ENCODE results near the gene SHLD1. TPM values are rescaled to one million over a fixed set of nuclear protein-coding genes. Genes with fewer than 3 reads are reported as not detected.

The SHLD1 gene
- total and polyA plus RNA-seq, 2 donors = 11.2 to 16.4 TPM

GRCh38 chr20:5881703-5882102 is 131.5 kb downstream of the SHLD1 start:
- no peaks in the 10 kb centered on the region for H3K4me1 ChIP-seq (ENCODE audit: control insufficient read depth in 2 of 2, insufficient read depth in 2 of 2, low read length in 2 of 2)
- H3K27ac ChIP-seq (ENCODE audit: low read depth in 1 of 2, low read length in 1 of 2) = no peak overlapping the region
- DNase-seq (ENCODE audit: low read depth in 6 of 9, low spot score in 9 of 9) = no peak
- no peaks in the 10 kb centered on the region for H3K36me3 ChIP-seq (ENCODE audit: control insufficient read depth in 2 of 2, insufficient read depth in 2 of 2, low read length in 1 of 2)
- WGBS = 75% methylated on average over 5 of the region's 5 CpGs
- H3K4me3 ChIP-seq (ENCODE audit: low read length in 2 of 2) = no peak overlapping the region
- no peaks in the 10 kb centered on the region for H3K27me3 ChIP-seq (ENCODE audit: control insufficient read depth in 2 of 2, insufficient read depth in 1 of 2, low read length in 1 of 2)
- H3K9me3 ChIP-seq (ENCODE audit: control insufficient read depth in 2 of 2, insufficient read depth in 1 of 2, low read length in 1 of 2) = no peaks in the 10 kb centered on the region

- no peak overlapping the region for H3K27ac ChIP-seq (ENCODE audit: low read depth in 1 of 2, low read length in 1 of 2)
- H3K4me1 ChIP-seq (ENCODE audit: control insufficient read depth in 2 of 2, insufficient read depth in 2 of 2, low read length in 2 of 2) = no peaks in the 10 kb centered on the region
- no peaks in the 10 kb centered on the region for H3K36me3 ChIP-seq (ENCODE audit: control insufficient read depth in 2 of 2, insufficient read depth in 2 of 2, low read length in 1 of 2)
- H3K4me3 ChIP-seq (ENCODE audit: low read length in 2 of 2) = no peak overlapping the region
- WGBS = 89% methylated on average over 9 of the region's 9 CpGs
- no peak for DNase-seq (ENCODE audit: low read depth in 6 of 9, low spot score in 9 of 9)
- no peaks in the 10 kb centered on the region for H3K27me3 ChIP-seq (ENCODE audit: control insufficient read depth in 2 of 2, insufficient read depth in 1 of 2, low read length in 1 of 2)
- no peaks in the 10 kb centered on the region for H3K9me3 ChIP-seq (ENCODE audit: control insufficient read depth in 2 of 2, insufficient read depth in 1 of 2, low read length in 1 of 2)
Measured at GRCh38 chr20:5882166-5882565, 132.0 kb downstream of the SHLD1 start.

- no peak for DNase-seq (ENCODE audit: low read depth in 6 of 9, low spot score in 9 of 9)
- WGBS = 93% methylated on average over 8 of the region's 8 CpGs
- no peak overlapping the region for H3K27ac ChIP-seq (ENCODE audit: low read depth in 1 of 2, low read length in 1 of 2)
- H3K36me3 ChIP-seq (ENCODE audit: control insufficient read depth in 2 of 2, insufficient read depth in 2 of 2, low read length in 1 of 2) = no peaks in the 10 kb centered on the region
- H3K27me3 ChIP-seq (ENCODE audit: control insufficient read depth in 2 of 2, insufficient read depth in 1 of 2, low read length in 1 of 2) = no peaks in the 10 kb centered on the region
- H3K4me1 ChIP-seq (ENCODE audit: control insufficient read depth in 2 of 2, insufficient read depth in 2 of 2, low read length in 2 of 2) = no peaks in the 10 kb centered on the region
- no peaks in the 10 kb centered on the region for H3K9me3 ChIP-seq (ENCODE audit: control insufficient read depth in 2 of 2, insufficient read depth in 1 of 2, low read length in 1 of 2)
- H3K4me3 ChIP-seq (ENCODE audit: low read length in 2 of 2) = no peak overlapping the region
Measured at GRCh38 chr20:5884465-5885335, 134.5 kb downstream of the SHLD1 start.

GRCh38 chr20:5885866-5886265 is 135.7 kb downstream of the SHLD1 start:
- Histone ChIP-seq H3K27ac (ENCODE audit: low read depth in 1 of 2, low read length in 1 of 2) (no peak overlapping the region), H3K4me1 (ENCODE audit: control insufficient read depth in 2 of 2, insufficient read depth in 2 of 2, low read length in 2 of 2) (no peaks in the 10 kb centered on the region), H3K36me3 (ENCODE audit: control insufficient read depth in 2 of 2, insufficient read depth in 2 of 2, low read length in 1 of 2) (no peaks in the 10 kb centered on the region), H3K27me3 (ENCODE audit: control insufficient read depth in 2 of 2, insufficient read depth in 1 of 2, low read length in 1 of 2) (no peaks in the 10 kb centered on the region), H3K9me3 (ENCODE audit: control insufficient read depth in 2 of 2, insufficient read depth in 1 of 2, low read length in 1 of 2) (no peaks in the 10 kb centered on the region), H3K4me3 (ENCODE audit: low read length in 2 of 2) (no peak overlapping the region)
- DNase-seq (ENCODE audit: low read depth in 6 of 9, low spot score in 9 of 9) = no peak
- WGBS = 87% methylated on average over 6 of the region's 6 CpGs

- no peaks in the 10 kb centered on the region for H3K9me3 ChIP-seq (ENCODE audit: control insufficient read depth in 2 of 2, insufficient read depth in 1 of 2, low read length in 1 of 2)
- no peaks in the 10 kb centered on the region for H3K36me3 ChIP-seq (ENCODE audit: control insufficient read depth in 2 of 2, insufficient read depth in 2 of 2, low read length in 1 of 2)
- no peak overlapping the region for H3K4me3 ChIP-seq (ENCODE audit: low read length in 2 of 2)
- peak in 1 of 9 donors; percentile 1 for DNase-seq (ENCODE audit: low read depth in 6 of 9, low spot score in 9 of 9)
- no peaks in the 10 kb centered on the region for H3K4me1 ChIP-seq (ENCODE audit: control insufficient read depth in 2 of 2, insufficient read depth in 2 of 2, low read length in 2 of 2)
- no peak overlapping the region for H3K27ac ChIP-seq (ENCODE audit: low read depth in 1 of 2, low read length in 1 of 2)
- 94% methylated on average over 4 of the region's 4 CpGs for WGBS
- H3K27me3 ChIP-seq (ENCODE audit: control insufficient read depth in 2 of 2, insufficient read depth in 1 of 2, low read length in 1 of 2) = no peaks in the 10 kb centered on the region
Measured at GRCh38 chr20:5886788-5887187, 136.6 kb downstream of the SHLD1 start.

- WGBS = 95% methylated on average over 5 of the region's 5 CpGs
Measured at GRCh38 chr20:5887386-5887785, 137.2 kb downstream of the SHLD1 start.

GRCh38 chr20:5888041-5888440 is 137.8 kb downstream of the SHLD1 start:
- Histone ChIP-seq H3K27ac (ENCODE audit: low read depth in 1 of 2, low read length in 1 of 2) (no peak overlapping the region), H3K4me3 (ENCODE audit: low read length in 2 of 2) (no peak overlapping the region), H3K4me1 (ENCODE audit: control insufficient read depth in 2 of 2, insufficient read depth in 2 of 2, low read length in 2 of 2) (no peaks in the 10 kb centered on the region), H3K36me3 (ENCODE audit: control insufficient read depth in 2 of 2, insufficient read depth in 2 of 2, low read length in 1 of 2) (no peaks in the 10 kb centered on the region), H3K9me3 (ENCODE audit: control insufficient read depth in 2 of 2, insufficient read depth in 1 of 2, low read length in 1 of 2) (no peaks in the 10 kb centered on the region), H3K27me3 (ENCODE audit: control insufficient read depth in 2 of 2, insufficient read depth in 1 of 2, low read length in 1 of 2) (no peaks in the 10 kb centered on the region)
- DNase-seq (ENCODE audit: low read depth in 6 of 9, low spot score in 9 of 9) = no peak
- 11% methylated on average over 1 of the region's 1 CpG for WGBS

More at GRCh38 chr20:5887386-5887785, 137.2 kb downstream of the SHLD1 start:
- H3K27me3 ChIP-seq (ENCODE audit: control insufficient read depth in 2 of 2, insufficient read depth in 1 of 2, low read length in 1 of 2) = no peaks in the 10 kb centered on the region
- H3K9me3 ChIP-seq (ENCODE audit: control insufficient read depth in 2 of 2, insufficient read depth in 1 of 2, low read length in 1 of 2) = no peaks in the 10 kb centered on the region
- DNase-seq (ENCODE audit: low read depth in 6 of 9, low spot score in 9 of 9) = no peak
- H3K4me1 ChIP-seq (ENCODE audit: control insufficient read depth in 2 of 2, insufficient read depth in 2 of 2, low read length in 2 of 2) = no peaks in the 10 kb centered on the region
- H3K27ac ChIP-seq (ENCODE audit: low read depth in 1 of 2, low read length in 1 of 2) = no peak overlapping the region
- H3K4me3 ChIP-seq (ENCODE audit: low read length in 2 of 2) = no peak overlapping the region
- no peaks in the 10 kb centered on the region for H3K36me3 ChIP-seq (ENCODE audit: control insufficient read depth in 2 of 2, insufficient read depth in 2 of 2, low read length in 1 of 2)

GRCh38 chr20:5890773-5891441 is 140.7 kb downstream of the SHLD1 start:
- Histone ChIP-seq H3K27ac (ENCODE audit: low read depth in 1 of 2, low read length in 1 of 2) (no peak overlapping the region), H3K4me3 (ENCODE audit: low read length in 2 of 2) (no peak overlapping the region), H3K4me1 (ENCODE audit: control insufficient read depth in 2 of 2, insufficient read depth in 2 of 2, low read length in 2 of 2) (no peaks in the 10 kb centered on the region), H3K9me3 (ENCODE audit: control insufficient read depth in 2 of 2, insufficient read depth in 1 of 2, low read length in 1 of 2) (no peaks in the 10 kb centered on the region), H3K27me3 (ENCODE audit: control insufficient read depth in 2 of 2, insufficient read depth in 1 of 2, low read length in 1 of 2) (no peaks in the 10 kb centered on the region), H3K36me3 (ENCODE audit: control insufficient read depth in 2 of 2, insufficient read depth in 2 of 2, low read length in 1 of 2) (no peaks in the 10 kb centered on the region)
- WGBS = 88% methylated on average over 10 of the region's 10 CpGs
- DNase-seq (ENCODE audit: low read depth in 6 of 9, low spot score in 9 of 9) = no peak

- Histone ChIP-seq H3K4me3 (ENCODE audit: low read length in 2 of 2) (no peak overlapping the region), H3K27ac (ENCODE audit: low read depth in 1 of 2, low read length in 1 of 2) (no peak overlapping the region), H3K27me3 (ENCODE audit: control insufficient read depth in 2 of 2, insufficient read depth in 1 of 2, low read length in 1 of 2) (no peaks in the 10 kb centered on the region), H3K36me3 (ENCODE audit: control insufficient read depth in 2 of 2, insufficient read depth in 2 of 2, low read length in 1 of 2) (no peaks in the 10 kb centered on the region), H3K9me3 (ENCODE audit: control insufficient read depth in 2 of 2, insufficient read depth in 1 of 2, low read length in 1 of 2) (no peaks in the 10 kb centered on the region), H3K4me1 (ENCODE audit: control insufficient read depth in 2 of 2, insufficient read depth in 2 of 2, low read length in 2 of 2) (no peaks in the 10 kb centered on the region)
- DNase-seq (ENCODE audit: low read depth in 6 of 9, low spot score in 9 of 9) = no peak
- 76% methylated on average over 3 of the region's 3 CpGs for WGBS
Measured at GRCh38 chr20:5893052-5893451, 142.9 kb downstream of the SHLD1 start.
